DND-41 (cell line): ENCODE results near the gene TEX30.

Experiments
- EZH2 ChIP-seq: IDR thresholded peaks from 3 replicates; pipeline ENCODE4 v1.6.1; 2012; ENCODE audit warnings: borderline replicate concordance, low read depth, mild to moderate bottlenecking, moderate library complexity, low read length, inconsistent platforms; ENCODE audit not compliant: severe bottlenecking
- TF ChIP-seq, protein P1 (sequence below): IDR thresholded peaks from 2 replicates; pipeline ENCODE4 v1.5.1; 2012; ENCODE audit warnings: borderline replicate concordance, low read length, moderate library complexity, mild to moderate bottlenecking; ENCODE audit not compliant: poor library complexity, severe bottlenecking; ENCODE audit errors: extremely low read depth

- TF ChIP-seq, protein P1, sequence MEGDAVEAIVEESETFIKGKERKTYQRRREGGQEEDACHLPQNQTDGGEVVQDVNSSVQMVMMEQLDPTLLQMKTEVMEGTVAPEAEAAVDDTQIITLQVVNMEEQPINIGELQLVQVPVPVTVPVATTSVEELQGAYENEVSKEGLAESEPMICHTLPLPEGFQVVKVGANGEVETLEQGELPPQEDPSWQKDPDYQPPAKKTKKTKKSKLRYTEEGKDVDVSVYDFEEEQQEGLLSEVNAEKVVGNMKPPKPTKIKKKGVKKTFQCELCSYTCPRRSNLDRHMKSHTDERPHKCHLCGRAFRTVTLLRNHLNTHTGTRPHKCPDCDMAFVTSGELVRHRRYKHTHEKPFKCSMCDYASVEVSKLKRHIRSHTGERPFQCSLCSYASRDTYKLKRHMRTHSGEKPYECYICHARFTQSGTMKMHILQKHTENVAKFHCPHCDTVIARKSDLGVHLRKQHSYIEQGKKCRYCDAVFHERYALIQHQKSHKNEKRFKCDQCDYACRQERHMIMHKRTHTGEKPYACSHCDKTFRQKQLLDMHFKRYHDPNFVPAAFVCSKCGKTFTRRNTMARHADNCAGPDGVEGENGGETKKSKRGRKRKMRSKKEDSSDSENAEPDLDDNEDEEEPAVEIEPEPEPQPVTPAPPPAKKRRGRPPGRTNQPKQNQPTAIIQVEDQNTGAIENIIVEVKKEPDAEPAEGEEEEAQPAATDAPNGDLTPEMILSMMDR = no peak
- TF ChIP-seq EZH2 = no peak
Observed at GRCh38 chr13:102814793-102815192, 41.2 kb upstream of the TEX30 start.
